GM06990 (cell line): ENCODE data around the gene NEDD9.

Experiments used
- DNase-seq: peaks from one replicate; pipeline ENCODE4 v3.0.0-alpha.2; 2011; ENCODE audit not compliant: insufficient read length; ENCODE audit errors: extremely low read depth
- H3K27me3 ChIP-seq: replicated peaks from 2 replicates; pipeline ENCODE4 v1.6.0; 2011; ENCODE audit warnings: low read length; ENCODE audit not compliant: control insufficient read depth, insufficient read depth
- H3K36me3 ChIP-seq: 2 replicates; pipeline ENCODE4 v1.5.1; 2011; ENCODE audit warnings: low read length; ENCODE audit not compliant: control insufficient read depth, insufficient read depth
- H3K4me3 ChIP-seq: replicated peaks from 2 replicates; pipeline ENCODE4 v1.5.1; 2011; ENCODE audit warnings: low read depth, mild to moderate bottlenecking, control low read depth, low read length
- TF ChIP-seq, protein P1 (sequence below): IDR thresholded peaks from 2 replicates; pipeline ENCODE4 v1.5.1; 2011; ENCODE audit warnings: low read length, control low read depth, mild to moderate bottlenecking, inconsistent platforms; ENCODE audit not compliant: insufficient read depth, poor library complexity, severe bottlenecking

The NEDD9 gene

DNA sequence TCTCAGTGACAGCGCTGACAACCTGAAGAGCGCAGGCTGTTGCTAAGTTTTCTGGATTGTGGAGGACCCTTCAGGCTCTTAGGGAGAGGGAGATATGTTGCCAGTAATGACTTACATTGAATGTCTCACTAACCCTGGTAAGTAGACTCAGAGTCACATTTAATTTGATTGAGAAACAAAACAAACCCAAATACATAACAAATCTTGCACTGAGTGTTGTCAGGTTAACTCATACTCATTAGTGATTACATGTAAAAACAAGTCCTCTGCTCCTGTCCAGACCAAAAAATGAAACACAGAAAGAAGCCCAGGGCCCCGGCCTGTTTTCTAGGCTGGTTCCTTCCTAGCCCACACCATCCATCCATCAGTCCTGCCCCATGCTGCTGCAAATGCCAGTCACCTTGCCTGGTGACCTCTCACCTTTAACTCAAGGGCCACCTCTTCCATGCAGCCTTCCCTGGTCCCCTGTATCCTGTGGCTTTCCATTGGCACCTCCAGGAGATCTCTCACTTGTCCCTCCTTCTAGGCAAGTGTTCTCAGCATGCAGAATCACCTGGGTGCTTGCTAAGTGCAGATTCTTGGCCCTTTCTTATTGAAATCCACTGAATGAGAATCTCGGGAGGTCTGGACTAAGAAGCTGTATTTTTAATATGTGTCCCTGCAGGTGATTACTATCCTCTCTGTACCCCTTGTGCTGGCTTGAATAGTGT lies 86.2 kb downstream of the NEDD9 start:
- Histone ChIP-seq H3K27me3 (no peaks in the 10 kb centered on the region), H3K36me3 (no peaks in the 10 kb centered on the region), H3K4me3 (no peak overlapping the region)
- DNase-seq: no peak
- TF ChIP-seq, protein P1, sequence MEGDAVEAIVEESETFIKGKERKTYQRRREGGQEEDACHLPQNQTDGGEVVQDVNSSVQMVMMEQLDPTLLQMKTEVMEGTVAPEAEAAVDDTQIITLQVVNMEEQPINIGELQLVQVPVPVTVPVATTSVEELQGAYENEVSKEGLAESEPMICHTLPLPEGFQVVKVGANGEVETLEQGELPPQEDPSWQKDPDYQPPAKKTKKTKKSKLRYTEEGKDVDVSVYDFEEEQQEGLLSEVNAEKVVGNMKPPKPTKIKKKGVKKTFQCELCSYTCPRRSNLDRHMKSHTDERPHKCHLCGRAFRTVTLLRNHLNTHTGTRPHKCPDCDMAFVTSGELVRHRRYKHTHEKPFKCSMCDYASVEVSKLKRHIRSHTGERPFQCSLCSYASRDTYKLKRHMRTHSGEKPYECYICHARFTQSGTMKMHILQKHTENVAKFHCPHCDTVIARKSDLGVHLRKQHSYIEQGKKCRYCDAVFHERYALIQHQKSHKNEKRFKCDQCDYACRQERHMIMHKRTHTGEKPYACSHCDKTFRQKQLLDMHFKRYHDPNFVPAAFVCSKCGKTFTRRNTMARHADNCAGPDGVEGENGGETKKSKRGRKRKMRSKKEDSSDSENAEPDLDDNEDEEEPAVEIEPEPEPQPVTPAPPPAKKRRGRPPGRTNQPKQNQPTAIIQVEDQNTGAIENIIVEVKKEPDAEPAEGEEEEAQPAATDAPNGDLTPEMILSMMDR: no peak

DNA sequence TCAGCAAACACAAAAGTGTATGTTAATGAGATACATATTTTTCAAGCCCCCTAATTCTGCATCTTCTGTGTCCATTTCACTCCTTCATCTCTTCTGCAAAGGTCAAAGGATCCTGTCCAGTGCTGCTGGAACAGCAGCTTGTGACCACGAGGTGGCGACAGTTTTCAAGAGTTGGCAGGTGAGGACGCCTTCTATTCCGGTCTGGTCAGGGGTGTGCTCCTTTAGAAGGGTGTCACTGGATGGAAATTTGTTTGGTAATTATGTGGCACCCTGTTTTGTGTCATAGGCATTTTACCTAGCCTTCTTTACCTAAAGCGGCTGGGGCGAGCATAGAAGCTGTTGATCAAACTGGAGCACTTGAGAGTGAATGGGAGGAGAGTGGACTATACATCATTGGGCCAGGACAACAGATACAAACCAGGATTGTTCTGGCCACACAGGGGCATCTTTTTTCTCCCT lies 88.0 kb downstream of the NEDD9 start:
- Histone ChIP-seq H3K36me3 (no peaks in the 10 kb centered on the region), H3K27me3 (no peaks in the 10 kb centered on the region), H3K4me3 (no peak overlapping the region)
- TF ChIP-seq, protein P1: peak; percentile 91
- DNase-seq: no peak

DNA sequence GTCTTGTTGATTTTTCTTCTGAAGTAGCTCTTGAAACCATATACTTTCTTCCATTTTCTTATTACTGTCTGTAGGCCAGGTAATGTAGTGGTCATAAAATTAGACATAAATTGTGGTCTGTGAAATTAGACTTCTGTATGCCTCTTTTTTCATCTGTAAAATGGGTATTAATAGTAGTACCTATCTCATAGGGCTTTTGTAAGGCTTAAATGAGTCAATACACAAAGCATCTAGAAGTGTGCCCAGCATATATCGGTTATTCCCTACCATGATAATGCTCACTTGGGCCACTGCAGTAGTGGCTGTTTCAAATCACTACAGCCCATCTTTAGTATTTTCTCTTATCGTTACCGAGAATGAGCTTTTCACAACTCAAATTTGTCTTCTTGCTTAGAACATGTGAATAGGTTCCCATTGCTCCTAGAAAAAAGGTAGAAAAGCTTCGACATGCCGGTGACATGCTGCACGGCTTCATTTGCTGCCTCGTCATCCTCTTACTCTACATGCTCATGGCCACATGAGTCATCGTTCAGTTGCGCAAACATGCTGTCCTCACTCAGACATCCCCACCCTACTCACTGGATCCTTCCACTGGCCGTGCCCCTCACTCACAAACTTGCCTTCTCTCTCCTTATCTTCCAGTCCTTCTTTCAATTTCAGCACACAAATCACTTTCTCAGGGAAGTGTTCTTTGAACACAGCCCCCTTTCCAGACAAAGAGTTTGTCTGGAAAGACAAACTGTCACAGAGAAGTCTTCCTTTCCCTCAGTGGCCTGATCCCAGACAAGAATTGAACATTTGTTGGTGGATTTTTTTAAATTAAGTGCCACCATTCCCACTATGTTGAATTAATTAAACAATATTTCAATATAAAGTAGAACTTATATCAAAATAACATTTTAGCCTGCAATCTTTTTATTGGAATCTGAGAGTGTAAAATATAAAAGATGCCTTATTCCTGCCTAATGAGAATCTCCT lies 88.8 kb downstream of the NEDD9 start:
- DNase-seq: no peak
- H3K27me3 ChIP-seq: no peaks in the 10 kb centered on the region
- H3K4me3 ChIP-seq: no peak overlapping the region
- TF ChIP-seq, protein P1: no peak
- H3K36me3 ChIP-seq: no peaks in the 10 kb centered on the region

DNA sequence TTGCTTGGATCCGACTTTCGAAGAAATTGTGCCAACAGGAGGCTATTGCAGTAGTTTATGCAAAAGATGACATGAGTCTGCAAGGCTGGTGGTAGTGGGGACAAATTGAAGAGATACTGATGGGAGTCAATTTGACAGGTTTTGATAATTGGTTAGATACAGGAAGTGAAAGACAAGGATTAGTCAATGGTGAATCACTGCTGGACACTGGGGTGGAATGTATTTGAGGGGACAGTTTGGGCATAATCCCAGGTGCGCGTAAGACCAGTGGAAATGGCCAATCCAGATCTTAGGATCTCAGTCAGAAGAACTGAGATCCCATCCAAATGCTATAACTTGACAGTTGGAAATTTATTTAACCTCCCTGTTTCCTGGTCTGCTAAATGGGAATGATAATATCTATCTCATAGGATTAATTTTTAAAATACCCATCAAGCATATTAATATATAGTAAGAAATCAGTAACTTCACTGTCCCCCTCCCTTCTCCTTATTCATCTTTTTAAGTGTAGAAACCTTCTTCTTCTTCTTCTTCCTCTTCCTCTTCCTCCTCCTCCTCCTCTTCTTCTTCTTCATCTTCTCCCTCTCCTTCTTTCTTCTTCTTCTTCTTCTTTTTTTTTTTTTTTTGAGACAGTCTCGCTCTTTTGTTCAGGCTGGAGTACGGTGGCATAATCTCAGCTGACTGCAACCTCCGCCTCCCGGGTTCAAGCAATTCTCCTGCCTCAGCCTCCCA lies 90.0 kb downstream of the NEDD9 start:
- Histone ChIP-seq H3K4me3 (no peak overlapping the region), H3K27me3 (no peaks in the 10 kb centered on the region), H3K36me3 (no peaks in the 10 kb centered on the region)
- DNase-seq: no peak
- TF ChIP-seq, protein P1: no peak

DNA sequence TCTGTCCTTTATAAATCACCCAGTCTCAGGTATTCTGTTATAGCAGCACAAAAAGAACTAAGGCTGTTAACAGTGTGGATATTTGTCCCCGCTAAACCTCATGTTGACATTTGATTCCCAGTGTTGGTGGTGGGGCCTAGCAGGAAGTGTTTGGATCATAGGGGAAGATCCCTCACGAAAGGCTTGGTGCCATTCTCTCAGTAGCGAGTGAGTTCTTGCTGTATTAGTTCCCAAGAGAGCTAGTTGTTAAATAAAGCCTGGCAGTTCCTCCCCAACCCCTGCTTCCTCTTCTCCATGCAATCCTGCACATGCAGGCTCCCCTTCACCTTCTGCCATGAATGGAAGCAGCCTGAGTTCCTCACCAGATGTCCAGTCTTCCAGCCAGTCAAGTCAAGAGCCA lies 91.2 kb downstream of the NEDD9 start:
- DNase-seq: no peak
- Histone ChIP-seq H3K27me3 (no peaks in the 10 kb centered on the region), H3K36me3 (no peaks in the 10 kb centered on the region), H3K4me3 (no peak overlapping the region)
- TF ChIP-seq, protein P1: no peak
